Sigmoid colon (tissue), 4 donors: ENCODE measurements around the gene CTNND2.

ENCODE experiments used
- CTCF ChIP-seq, 4 experiments: fragments of 450-650 bp in 3 of 4; fragments of 200-600 bp in 1 of 4; IDR thresholded peaks; one replicate each; pipeline ENCODE4 v1.5.1; 2016 to 2019; ENCODE audit warnings: antibody characterized with exemption in 4 of 4, mild to moderate bottlenecking in 3 of 4, moderate library complexity in 2 of 4
- POLR2A ChIP-seq, 2 donors: fragments of 450-650 bp; IDR thresholded peaks; one replicate each; pipeline ENCODE4 v1.6.1; 2016; ENCODE audit warnings: antibody characterized with exemption in 2 of 2, mild to moderate bottlenecking in 2 of 2, moderate library complexity in 2 of 2
- POLR2AphosphoS5 ChIP-seq, 4 donors: sonication (generic); formaldehyde crosslinking; IDR thresholded peaks; one replicate each; pipeline ENCODE4 v1.6.1; 2017; ENCODE audit warnings: antibody characterized with exemption in 4 of 4

- TF ChIP-seq POLR2A (IDR thresholded peaks at IDR 0.05): no peak
- no peak for TF ChIP-seq CTCF (IDR thresholded peaks at IDR 0.05)
- TF ChIP-seq POLR2AphosphoS5 (IDR thresholded peaks at IDR 0.05): no peak
Measured at GRCh38 chr5:11153670-11154382, 750.4 kb downstream of the CTNND2 start.
